SH-SY5Y (cell line): ENCODE measurements around the gene GSX2.

ENCODE experiments used
- GATA2 ChIP-seq: IDR thresholded peaks from 2 replicates; pipeline ENCODE4 v1.6.1; 2011; ENCODE audit warnings: mild to moderate bottlenecking, low read depth, low read length
- GATA3 ChIP-seq: IDR thresholded peaks from 2 replicates; pipeline ENCODE4 v1.6.1; 2011; ENCODE audit warnings: low read depth, mild to moderate bottlenecking, low read length, moderate library complexity

GRCh38 chr4:54093324-54094240 lies 6.4 kb upstream of the GSX2 start:
- TF ChIP-seq GATA2 (no peak), GATA3 (no peak)
